ENCODE measurements around the gene SEPTIN10.

The SEPTIN10 gene

DNA sequence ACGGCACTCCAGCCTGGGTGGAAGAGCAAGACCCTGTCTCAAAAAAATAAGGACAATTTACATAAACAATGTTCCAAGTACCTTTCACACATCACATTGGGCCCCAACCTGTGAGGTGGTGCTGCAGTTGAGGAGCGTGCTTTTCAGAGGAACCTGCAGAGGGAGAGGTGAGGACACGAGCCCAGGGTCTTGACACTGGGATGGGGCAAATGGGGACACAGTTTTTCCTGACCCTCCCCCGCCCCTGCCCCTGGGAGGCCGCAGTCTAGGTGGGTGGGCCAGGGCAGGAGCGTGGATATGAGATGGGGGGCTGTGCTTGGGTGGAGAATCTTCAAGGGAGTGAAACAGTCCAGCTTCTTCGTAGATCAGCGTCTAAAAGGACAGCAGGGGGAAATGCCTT lies 112.9 kb downstream of the SEPTIN10 start:
- no peak overlapping the region for H3K4me3 ChIP-seq (ENCODE audit: low read depth, low read length)
- TF ChIP-seq, protein P1, sequence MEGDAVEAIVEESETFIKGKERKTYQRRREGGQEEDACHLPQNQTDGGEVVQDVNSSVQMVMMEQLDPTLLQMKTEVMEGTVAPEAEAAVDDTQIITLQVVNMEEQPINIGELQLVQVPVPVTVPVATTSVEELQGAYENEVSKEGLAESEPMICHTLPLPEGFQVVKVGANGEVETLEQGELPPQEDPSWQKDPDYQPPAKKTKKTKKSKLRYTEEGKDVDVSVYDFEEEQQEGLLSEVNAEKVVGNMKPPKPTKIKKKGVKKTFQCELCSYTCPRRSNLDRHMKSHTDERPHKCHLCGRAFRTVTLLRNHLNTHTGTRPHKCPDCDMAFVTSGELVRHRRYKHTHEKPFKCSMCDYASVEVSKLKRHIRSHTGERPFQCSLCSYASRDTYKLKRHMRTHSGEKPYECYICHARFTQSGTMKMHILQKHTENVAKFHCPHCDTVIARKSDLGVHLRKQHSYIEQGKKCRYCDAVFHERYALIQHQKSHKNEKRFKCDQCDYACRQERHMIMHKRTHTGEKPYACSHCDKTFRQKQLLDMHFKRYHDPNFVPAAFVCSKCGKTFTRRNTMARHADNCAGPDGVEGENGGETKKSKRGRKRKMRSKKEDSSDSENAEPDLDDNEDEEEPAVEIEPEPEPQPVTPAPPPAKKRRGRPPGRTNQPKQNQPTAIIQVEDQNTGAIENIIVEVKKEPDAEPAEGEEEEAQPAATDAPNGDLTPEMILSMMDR (IDR thresholded peaks at IDR 0.05; ENCODE audit: low read depth, low read length), result no peak

DNA sequence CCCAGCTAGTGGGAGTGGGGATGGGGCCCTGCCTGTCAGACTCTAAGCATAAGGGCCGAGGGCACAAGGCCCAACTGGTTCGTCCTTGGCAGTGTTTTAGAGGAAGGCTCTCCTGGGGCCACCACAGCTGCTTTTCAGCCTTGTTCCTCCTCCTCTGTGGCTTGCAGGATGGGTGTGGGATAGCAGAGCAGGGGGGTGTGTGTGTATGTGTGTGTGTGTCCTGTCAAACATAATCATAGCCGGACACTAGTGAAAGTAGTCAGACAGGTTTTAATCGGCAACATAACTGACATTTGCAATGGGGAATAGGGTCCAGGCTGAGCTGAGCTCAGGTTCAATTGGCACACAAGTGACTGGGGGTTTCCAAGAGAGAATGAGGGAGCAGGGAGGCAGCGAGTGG lies 114.2 kb downstream of the SEPTIN10 start:
- TF ChIP-seq, protein P1 (IDR thresholded peaks at IDR 0.05; ENCODE audit: low read depth, low read length), result no peak
- H3K4me3 ChIP-seq (ENCODE audit: low read depth, low read length), result no peak overlapping the region

DNA sequence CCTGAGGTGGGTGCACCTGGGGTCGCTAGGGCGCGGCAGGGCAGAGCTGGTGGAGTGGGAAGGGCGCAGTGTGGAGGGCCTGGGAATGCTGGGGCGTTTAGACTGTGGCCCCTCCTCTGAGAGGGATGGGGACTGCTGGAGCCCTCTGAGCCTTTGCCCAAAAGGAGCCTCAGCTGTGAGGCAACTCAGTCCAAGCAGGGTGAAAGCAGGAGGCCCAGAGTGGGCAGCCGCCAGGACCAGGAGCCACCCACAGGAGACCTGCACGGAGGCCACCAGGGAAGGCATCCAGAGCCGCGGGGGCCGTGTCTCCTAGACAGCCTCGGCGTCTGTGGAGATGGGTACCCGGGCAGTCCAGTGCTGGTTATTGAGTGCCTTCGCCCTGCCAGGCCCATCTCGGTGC lies 114.9 kb downstream of the SEPTIN10 start:
- TF ChIP-seq, protein P1 (IDR thresholded peaks at IDR 0.05; ENCODE audit: low read depth, low read length), result no peak
- no peak overlapping the region for H3K4me3 ChIP-seq (ENCODE audit: low read depth, low read length)

DNA sequence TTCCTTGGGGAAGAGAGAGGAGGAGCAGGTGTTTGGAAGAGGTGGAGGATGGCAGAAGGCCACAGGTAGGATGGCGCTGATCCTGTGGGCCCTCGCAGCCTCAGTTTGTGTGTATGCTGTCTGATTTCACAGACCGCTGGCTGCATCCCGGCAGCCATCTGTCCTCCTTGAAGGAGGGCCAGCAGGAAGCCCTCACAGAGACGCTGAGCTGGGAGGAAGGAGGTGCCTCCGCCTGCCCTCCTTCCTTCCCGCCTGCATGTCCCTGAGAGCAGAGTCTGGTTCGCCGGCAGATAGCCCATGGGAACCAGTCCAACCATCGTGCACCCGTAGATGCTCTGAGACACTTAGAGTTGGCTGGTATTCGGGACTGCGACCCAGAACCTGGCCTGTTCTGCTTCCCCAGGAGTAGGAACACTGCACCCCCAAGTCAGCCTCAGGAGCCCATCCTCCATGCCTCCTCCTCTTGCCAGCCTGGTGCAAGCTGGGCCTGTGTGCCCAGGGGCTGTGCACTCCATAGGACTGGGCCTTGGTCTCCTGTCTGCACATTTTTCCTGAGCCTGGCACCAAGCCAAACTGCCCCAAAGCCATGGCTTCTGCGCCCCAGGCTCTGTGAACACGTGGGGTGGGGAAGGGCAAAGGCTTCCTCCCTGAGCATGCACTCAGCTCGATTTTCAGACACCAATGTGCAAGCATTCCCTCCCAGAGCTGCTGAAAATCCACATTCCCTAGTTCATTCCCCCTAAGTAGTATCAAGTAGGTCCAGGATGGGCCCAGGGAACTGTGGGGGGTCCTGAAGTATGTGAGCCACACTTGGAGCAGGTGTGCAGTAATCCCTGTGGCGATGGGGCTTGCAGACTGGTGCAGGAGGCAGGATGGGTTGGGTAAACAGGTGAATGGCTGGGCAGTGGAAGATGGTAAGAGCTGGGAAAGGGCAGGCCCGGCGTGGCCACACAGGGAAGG lies 115.6 kb downstream of the SEPTIN10 start:
- TF ChIP-seq, protein P1 (IDR thresholded peaks at IDR 0.05; ENCODE audit: low read depth, low read length), result no peak

DNA sequence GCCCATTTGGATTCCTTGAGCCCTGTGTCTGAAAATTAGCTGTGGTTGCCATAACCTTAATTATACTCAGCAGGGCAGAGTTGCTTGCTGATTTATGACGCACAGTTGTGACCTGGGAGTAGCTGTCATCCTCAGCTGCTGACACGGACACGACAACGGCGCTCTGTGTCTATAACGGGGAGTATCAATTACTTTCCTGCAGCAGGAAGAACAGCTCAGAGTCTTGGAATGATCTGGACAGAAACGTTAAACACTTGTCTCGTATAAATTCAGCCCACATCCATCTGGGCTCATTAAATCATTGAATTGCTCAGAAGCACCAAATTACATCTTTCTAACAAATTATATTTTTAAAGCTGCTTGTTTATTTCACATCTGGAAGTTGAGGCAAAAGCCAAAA lies 116.3 kb downstream of the SEPTIN10 start:
- TF ChIP-seq, protein P1 (IDR thresholded peaks at IDR 0.05; ENCODE audit: low read depth, low read length), result no peak

More for the DNA sequence above, 115.6 kb downstream of the SEPTIN10 start:
- H3K4me3 ChIP-seq (ENCODE audit: low read depth, low read length), result no peak overlapping the region

DNA sequence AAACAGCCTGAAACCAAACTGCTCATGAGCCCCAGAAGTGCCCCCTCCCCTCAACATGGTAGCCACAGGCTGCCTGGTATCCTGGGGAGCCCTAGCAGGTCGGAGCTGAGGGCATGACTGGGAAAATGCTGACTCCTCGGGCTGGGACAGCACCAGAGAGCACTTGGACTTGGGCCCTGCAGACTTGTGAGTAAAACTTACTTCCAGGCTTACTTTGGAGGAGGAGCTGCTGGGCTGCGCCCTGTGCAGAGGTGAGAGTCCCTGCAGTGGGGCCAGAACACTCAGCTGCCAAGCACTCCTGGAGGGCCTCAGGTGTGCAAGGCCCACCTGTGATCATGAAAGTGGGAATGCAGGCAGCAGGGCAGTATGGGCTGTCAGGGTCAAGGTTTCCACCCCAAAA lies 119.4 kb downstream of the SEPTIN10 start:
- TF ChIP-seq, protein P1 (IDR thresholded peaks at IDR 0.05; ENCODE audit: low read depth, low read length), result no peak
- no peak overlapping the region for H3K4me3 ChIP-seq (ENCODE audit: low read depth, low read length)

More for the DNA sequence above, 116.3 kb downstream of the SEPTIN10 start:
- H3K4me3 ChIP-seq (ENCODE audit: low read depth, low read length), result no peak overlapping the region
